GM18858 (cell line): ENCODE measurements around the gene ZCCHC24.

Experiments
- ATAC-seq: cut with Tn5 transposase; IDR thresholded peaks from one replicate; pipeline ENCODE4 v1.9.1; 2021; ENCODE audit not compliant: unreplicated experiment

Gene ZCCHC24

GRCh38 chr10:79375321-79376077 lies 69.9 kb downstream of the ZCCHC24 start:
- ATAC-seq, result no peak

GRCh38 chr10:79374312-79375191 lies 70.9 kb downstream of the ZCCHC24 start:
- no peak for ATAC-seq

- no peak for ATAC-seq
Measured at GRCh38 chr10:79372871-79373270, 72.6 kb downstream of the ZCCHC24 start.

- ATAC-seq, result no peak
Measured at GRCh38 chr10:79367426-79368189, 77.8 kb downstream of the ZCCHC24 start.

GRCh38 chr10:79361726-79362397 lies 83.6 kb downstream of the ZCCHC24 start:
- no peak for ATAC-seq

- no peak for ATAC-seq
Measured at GRCh38 chr10:79360499-79361342, 84.7 kb downstream of the ZCCHC24 start.

- ATAC-seq, result no peak
Measured at GRCh38 chr10:79359816-79360498, 85.5 kb downstream of the ZCCHC24 start.

- ATAC-seq, result peak; percentile 51
Measured at GRCh38 chr10:79358811-79359210, 86.6 kb downstream of the ZCCHC24 start.

- ATAC-seq, result no peak
Measured at GRCh38 chr10:79357180-79357579, 88.2 kb downstream of the ZCCHC24 start.

GRCh38 chr10:79356104-79356503 lies 89.3 kb downstream of the ZCCHC24 start:
- no peak for ATAC-seq

- no peak for ATAC-seq
Measured at GRCh38 chr10:79355420-79356017, 89.9 kb downstream of the ZCCHC24 start.

GRCh38 chr10:79354615-79355014 lies 90.8 kb downstream of the ZCCHC24 start:
- ATAC-seq, result no peak

- no peak for ATAC-seq
Measured at GRCh38 chr10:79354141-79354540, 91.3 kb downstream of the ZCCHC24 start.

GRCh38 chr10:79353726-79354125 lies 91.7 kb downstream of the ZCCHC24 start:
- ATAC-seq, result no peak

- no peak for ATAC-seq
Measured at GRCh38 chr10:79353000-79353406, 92.4 kb downstream of the ZCCHC24 start.

- ATAC-seq, result no peak
Measured at GRCh38 chr10:79352035-79352877, 93.2 kb downstream of the ZCCHC24 start.

GRCh38 chr10:79351332-79351731 lies 94.1 kb downstream of the ZCCHC24 start:
- ATAC-seq, result no peak
